ENCODE results near the gene DXO.
"Not testable (repeated sequence)": the region's sequence is repeated elsewhere in the genome, so short reads cannot be mapped to it uniquely, and the experiment has no call there.

Gene DXO

GRCh38 chr6:31956796-31957195, 15.1 kb downstream of the DXO start:
- no peak for DNase-seq (ENCODE audit: low read depth)

- no peak for DNase-seq (ENCODE audit: low read depth)
These were observed 17.4 kb downstream of the DXO start for GRCh38 chr6:31954511-31954910.

GRCh38 chr6:31952890-31953289, 19.0 kb downstream of the DXO start:
- no peak for DNase-seq (ENCODE audit: low read depth)

- peak; percentile 48 for DNase-seq (ENCODE audit: low read depth)
These were observed 19.7 kb downstream of the DXO start for GRCh38 chr6:31952140-31952805.

- no peak for DNase-seq (ENCODE audit: low read depth)
These were observed 21.9 kb downstream of the DXO start for GRCh38 chr6:31949926-31950548.

GRCh38 chr6:31948753-31949413, 23.1 kb downstream of the DXO start:
- DNase-seq (ENCODE audit: low read depth): peak; percentile 39

- DNase-seq (ENCODE audit: low read depth): no peak
These were observed 23.6 kb downstream of the DXO start for GRCh38 chr6:31948306-31948705.

GRCh38 chr6:31947864-31948263, 24.1 kb downstream of the DXO start:
- DNase-seq (ENCODE audit: low read depth): no peak

GRCh38 chr6:31947070-31947675, 24.8 kb downstream of the DXO start:
- DNase-seq (ENCODE audit: low read depth): no peak

GRCh38 chr6:31946370-31946885, 25.5 kb downstream of the DXO start:
- no peak for DNase-seq (ENCODE audit: low read depth)

- peak; percentile 79 for DNase-seq (ENCODE audit: low read depth)
These were observed 26.2 kb downstream of the DXO start, which contains the start of gene CFB for GRCh38 chr6:31945507-31946369. Gene CFB, plus strand, starts transcription at chr6:31946095. Its CDS starts 127 bp downstream, at chr6:31946222.

- no peak for DNase-seq (ENCODE audit: low read depth)
These were observed 26.8 kb downstream of the DXO start for GRCh38 chr6:31945154-31945506.

GRCh38 chr6:31943742-31944141, 28.2 kb downstream of the DXO start:
- no peak for DNase-seq (ENCODE audit: low read depth)

GRCh38 chr6:31940256-31940664, 31.7 kb downstream of the DXO start:
- DNase-seq (ENCODE audit: low read depth): peak; percentile 70

- DNase-seq (ENCODE audit: low read depth): no peak
These were observed 36.1 kb downstream of the DXO start for GRCh38 chr6:31935823-31936222.

GRCh38 chr6:31935021-31935420, 36.9 kb downstream of the DXO start:
- DNase-seq (ENCODE audit: low read depth): no peak

GRCh38 chr6:31933537-31933936, 38.4 kb downstream of the DXO start:
- DNase-seq (ENCODE audit: low read depth): no peak

- DNase-seq (ENCODE audit: low read depth): not testable (repeated sequence)
These were observed 39.8 kb downstream of the DXO start for GRCh38 chr6:31932137-31932536.

- DNase-seq (ENCODE audit: low read depth): no peak
These were observed 41.0 kb downstream of the DXO start for GRCh38 chr6:31930962-31931361.

- no peak for DNase-seq (ENCODE audit: low read depth)
These were observed 43.3 kb downstream of the DXO start for GRCh38 chr6:31928672-31928939.

- DNase-seq (ENCODE audit: low read depth): no peak
These were observed 43.9 kb downstream of the DXO start for GRCh38 chr6:31927863-31928671.

Data from HS-27A (cell line).